Fibroblast of lung (primary cell): ENCODE results near the gene COPRS. TPM values are rescaled to one million over a fixed set of nuclear protein-coding genes. Genes with fewer than 3 reads are reported as not detected.

Experiments used
- DNase-seq, 2 donors: peaks; one replicate each; pipeline versions ENCODE4 v3.0.0 to v3.0.0-alpha.2; 2010; ENCODE audit warnings: low read depth in 2 of 2
- H2AFZ ChIP-seq: 2 replicates; pipeline ENCODE4 v1.5.1; 2012; ENCODE audit warnings: low read length, control low read depth, inconsistent platforms
- H3K27ac ChIP-seq: 2 replicates; pipeline ENCODE4 v1.5.1; 2011; ENCODE audit warnings: low read length, control low read depth; ENCODE audit not compliant: insufficient read depth
- H3K27me3 ChIP-seq: 2 replicates; pipeline ENCODE4 v1.5.1; 2011; ENCODE audit warnings: mild to moderate bottlenecking, low read length; ENCODE audit not compliant: control insufficient read depth, insufficient read depth
- H3K36me3 ChIP-seq: 2 replicates; pipeline ENCODE4 v1.5.1; 2011; ENCODE audit warnings: low read length; ENCODE audit not compliant: control insufficient read depth, insufficient read depth
- H3K4me1 ChIP-seq: 2 replicates; pipeline ENCODE4 v1.5.1; 2011; ENCODE audit warnings: low read length; ENCODE audit not compliant: control insufficient read depth, insufficient read depth; ENCODE audit errors: extremely low read depth
- H3K4me2 ChIP-seq: 2 replicates; pipeline ENCODE4 v1.5.1; 2011; ENCODE audit warnings: low read length, control low read depth; ENCODE audit not compliant: insufficient read depth; ENCODE audit errors: extremely low read depth
- H3K4me3 ChIP-seq, 4 experiments: fragments of 200-600 bp in 1 of 4; sonication (generic) in 1 of 4; replicated peaks in 1 of 4; 2 replicates each; pipeline ENCODE4 v1.5.1; 2011 to 2016; ENCODE audit warnings: low read length in 4 of 4, low read depth in 3 of 4, mild to moderate bottlenecking in 3 of 4, control low read depth in 2 of 4, inconsistent platforms in 1 of 4, mixed read lengths in 1 of 4; ENCODE audit not compliant: insufficient read depth in 1 of 4; ENCODE audit errors: control extremely low read depth in 1 of 4
- H3K79me2 ChIP-seq: 2 replicates; pipeline ENCODE4 v1.5.1; 2012; ENCODE audit warnings: mild to moderate bottlenecking, low read length, inconsistent platforms; ENCODE audit not compliant: control insufficient read depth, insufficient read depth
- H3K9ac ChIP-seq: 2 replicates; pipeline ENCODE4 v1.5.1; 2011; ENCODE audit warnings: mild to moderate bottlenecking, low read length, control low read depth; ENCODE audit not compliant: insufficient read depth
- H3K9me3 ChIP-seq: 2 replicates; pipeline ENCODE4 v1.5.1; 2012; ENCODE audit warnings: low read depth, low read length; ENCODE audit not compliant: control insufficient read depth, insufficient read depth
- H4K20me1 ChIP-seq: 2 replicates; pipeline ENCODE4 v1.5.1; 2011; ENCODE audit warnings: low read length; ENCODE audit not compliant: control insufficient read depth, insufficient read depth; ENCODE audit errors: extremely low read depth
- EZH2 ChIP-seq: IDR thresholded peaks from 2 replicates; pipeline ENCODE4 v1.5.1; 2012; ENCODE audit warnings: low read length, control low read depth, mild to moderate bottlenecking; ENCODE audit errors: missing control alignments
- polyA plus RNA-seq, 2 donors: library from polyadenylated mRNA; depleted of rRNA in 1 of 2; stranded (reverse) in 1 of 2; unstranded in 1 of 2; fragments of >200 nt; gene quantifications; 2 replicates each; pipeline ENCODE4 v1.2.1, GENCODE V29; 2011 to 2012; ENCODE audit warnings: missing spikeins in 1 of 2
- total RNA-seq: library from RNA; depleted of rRNA; stranded (reverse); fragments of >200 nt; gene quantifications from 2 replicates; pipeline ENCODE4 v1.2.1, GENCODE V29; 2014
- TF ChIP-seq, protein P1 (sequence below), 2 donors: IDR thresholded peaks in 1 of 2; conservative IDR thresholded peaks in 1 of 2; 1 replicate in 1 of 2; 2 replicates in 1 of 2; pipeline ENCODE4 v1.5.1; 2011 to 2012; ENCODE audit warnings: low read length in 2 of 2, control low read depth in 1 of 2, inconsistent platforms in 1 of 2, low read depth in 1 of 2, mild to moderate bottlenecking in 1 of 2

COPRS gene
- total and polyA plus RNA-seq, 2 donors (not counting 1 experiment from before 2014, with no cell fraction given), result 97.9 to 98.7 TPM

DNA sequence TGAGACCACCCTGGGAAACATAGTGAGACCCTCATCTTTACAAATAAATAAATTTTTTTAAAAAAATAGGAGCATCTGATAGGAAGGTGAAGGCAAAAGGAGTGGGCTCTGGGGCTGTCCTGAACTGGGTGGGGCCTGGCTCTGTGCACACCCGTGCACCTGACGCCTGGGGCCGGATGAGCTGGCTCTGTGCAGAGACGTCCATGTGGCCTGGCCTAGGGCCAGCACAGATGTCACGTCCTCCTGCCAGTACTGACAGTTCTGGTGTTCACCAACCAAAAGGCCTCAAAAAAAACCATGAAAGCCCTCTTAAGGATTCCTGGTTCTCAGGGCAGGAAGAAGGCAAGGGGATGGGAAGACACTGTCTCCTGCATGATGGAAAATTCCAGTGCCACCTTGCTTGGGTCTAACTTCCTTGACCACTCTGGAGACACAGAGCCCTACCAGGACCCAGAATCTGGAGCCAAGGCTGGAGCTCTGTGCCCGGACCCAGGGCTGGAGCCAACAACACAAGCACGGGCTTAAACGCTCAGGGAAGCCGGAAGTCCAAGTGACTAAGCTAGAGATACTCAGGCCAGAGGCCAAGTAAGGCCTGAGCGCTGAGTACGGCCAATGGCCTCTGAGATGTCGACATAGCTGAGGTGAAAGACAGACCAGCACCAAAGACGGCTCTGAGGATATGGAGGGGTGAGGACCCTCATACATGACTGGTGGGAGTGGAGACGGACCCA is 32.9 kb downstream of the COPRS start:
- no peak for TF ChIP-seq EZH2
- TF ChIP-seq, protein P1, sequence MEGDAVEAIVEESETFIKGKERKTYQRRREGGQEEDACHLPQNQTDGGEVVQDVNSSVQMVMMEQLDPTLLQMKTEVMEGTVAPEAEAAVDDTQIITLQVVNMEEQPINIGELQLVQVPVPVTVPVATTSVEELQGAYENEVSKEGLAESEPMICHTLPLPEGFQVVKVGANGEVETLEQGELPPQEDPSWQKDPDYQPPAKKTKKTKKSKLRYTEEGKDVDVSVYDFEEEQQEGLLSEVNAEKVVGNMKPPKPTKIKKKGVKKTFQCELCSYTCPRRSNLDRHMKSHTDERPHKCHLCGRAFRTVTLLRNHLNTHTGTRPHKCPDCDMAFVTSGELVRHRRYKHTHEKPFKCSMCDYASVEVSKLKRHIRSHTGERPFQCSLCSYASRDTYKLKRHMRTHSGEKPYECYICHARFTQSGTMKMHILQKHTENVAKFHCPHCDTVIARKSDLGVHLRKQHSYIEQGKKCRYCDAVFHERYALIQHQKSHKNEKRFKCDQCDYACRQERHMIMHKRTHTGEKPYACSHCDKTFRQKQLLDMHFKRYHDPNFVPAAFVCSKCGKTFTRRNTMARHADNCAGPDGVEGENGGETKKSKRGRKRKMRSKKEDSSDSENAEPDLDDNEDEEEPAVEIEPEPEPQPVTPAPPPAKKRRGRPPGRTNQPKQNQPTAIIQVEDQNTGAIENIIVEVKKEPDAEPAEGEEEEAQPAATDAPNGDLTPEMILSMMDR (conservative IDR thresholded peaks at IDR 0.05 in 1 of 2, IDR thresholded peaks at IDR 0.05 in 1 of 2; ENCODE audit: low read depth in 1 of 2, low read length in 2 of 2), result no peak
- Histone ChIP-seq H3K27ac (no peak overlapping the region), H3K36me3 (peaks cover 1% of the 10 kb centered on the region), H3K79me2 (no peaks in the 10 kb centered on the region), H3K27me3 (no peaks in the 10 kb centered on the region), H4K20me1 (no peaks in the 10 kb centered on the region), H3K4me1 (peaks cover 8% of the 10 kb centered on the region), H3K4me3 (no peak overlapping the region), H3K9ac (no peak overlapping the region), H3K4me2 (no peak overlapping the region), H3K9me3 (no peaks in the 10 kb centered on the region), H2AFZ (no peak overlapping the region)
- DNase-seq, result no peak

DNA sequence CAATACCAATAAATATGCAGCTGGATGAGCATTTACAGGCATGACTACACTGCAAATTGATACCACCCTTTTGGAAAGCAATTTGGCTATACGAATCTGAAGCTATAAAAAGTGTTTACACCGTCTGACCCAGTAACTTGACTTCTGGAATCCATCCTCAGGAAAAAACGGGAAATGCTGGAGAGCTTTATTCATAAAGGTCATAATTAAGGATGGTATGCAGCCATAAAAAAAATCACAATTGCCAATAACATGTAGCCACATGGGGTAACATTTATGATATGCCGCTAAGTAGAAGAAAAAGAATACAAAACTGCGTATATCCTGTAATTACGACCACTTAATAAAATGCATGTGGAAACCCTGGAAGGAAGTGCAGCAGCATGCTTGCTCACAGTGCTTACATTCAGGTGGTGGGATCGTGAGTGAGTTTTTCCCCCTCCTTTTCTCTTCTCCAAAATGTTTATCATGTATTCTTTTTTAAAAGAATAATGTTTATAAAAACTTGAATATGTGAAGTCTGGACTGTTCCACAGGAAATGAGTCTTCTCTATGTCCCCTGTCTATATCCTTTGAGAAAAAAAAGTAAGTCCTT is 34.2 kb downstream of the COPRS start:
- H3K9ac ChIP-seq, result no peak overlapping the region
- no peaks in the 10 kb centered on the region for H3K9me3 ChIP-seq
- peaks cover 7% of the 10 kb centered on the region for H3K4me1 ChIP-seq
- H3K27me3 ChIP-seq, result no peaks in the 10 kb centered on the region
- no peak for TF ChIP-seq EZH2
- TF ChIP-seq, protein P1 (conservative IDR thresholded peaks at IDR 0.05 in 1 of 2, IDR thresholded peaks at IDR 0.05 in 1 of 2; ENCODE audit: low read depth in 1 of 2, low read length in 2 of 2), result no peak
- H3K4me2 ChIP-seq, result no peak overlapping the region
- no peak overlapping the region for H3K27ac ChIP-seq
- no peak for DNase-seq
- H4K20me1 ChIP-seq, result no peaks in the 10 kb centered on the region
- H3K4me3 ChIP-seq, result no peak overlapping the region
- peak overlapping the region; percentile 13 for H2AFZ ChIP-seq
- peaks cover 1% of the 10 kb centered on the region for H3K36me3 ChIP-seq
- no peaks in the 10 kb centered on the region for H3K79me2 ChIP-seq

GRCh38 chr17:31823014-31823413 is 36.0 kb downstream of the COPRS start:
- Histone ChIP-seq H3K36me3 (peaks cover 1% of the 10 kb centered on the region), H4K20me1 (no peaks in the 10 kb centered on the region), H3K4me1 (peaks cover 7% of the 10 kb centered on the region), H3K27ac (no peak overlapping the region), H3K9me3 (no peaks in the 10 kb centered on the region), H2AFZ (no peak overlapping the region), H3K9ac (no peak overlapping the region), H3K4me2 (no peak overlapping the region), H3K4me3 (no peak overlapping the region), H3K27me3 (no peaks in the 10 kb centered on the region), H3K79me2 (no peaks in the 10 kb centered on the region)
- TF ChIP-seq EZH2, result no peak
- TF ChIP-seq, protein P1 (conservative IDR thresholded peaks at IDR 0.05 in 1 of 2, IDR thresholded peaks at IDR 0.05 in 1 of 2; ENCODE audit: low read depth in 1 of 2, low read length in 2 of 2), result no peak
- no peak for DNase-seq
